Measurements from ENCODE around the gene TMEM82. TPM values are rescaled to one million over a fixed set of nuclear protein-coding genes. Genes with fewer than 3 reads are reported as not detected.

TMEM82 gene
- total RNA-seq: not detected in 2 replicates

DNA sequence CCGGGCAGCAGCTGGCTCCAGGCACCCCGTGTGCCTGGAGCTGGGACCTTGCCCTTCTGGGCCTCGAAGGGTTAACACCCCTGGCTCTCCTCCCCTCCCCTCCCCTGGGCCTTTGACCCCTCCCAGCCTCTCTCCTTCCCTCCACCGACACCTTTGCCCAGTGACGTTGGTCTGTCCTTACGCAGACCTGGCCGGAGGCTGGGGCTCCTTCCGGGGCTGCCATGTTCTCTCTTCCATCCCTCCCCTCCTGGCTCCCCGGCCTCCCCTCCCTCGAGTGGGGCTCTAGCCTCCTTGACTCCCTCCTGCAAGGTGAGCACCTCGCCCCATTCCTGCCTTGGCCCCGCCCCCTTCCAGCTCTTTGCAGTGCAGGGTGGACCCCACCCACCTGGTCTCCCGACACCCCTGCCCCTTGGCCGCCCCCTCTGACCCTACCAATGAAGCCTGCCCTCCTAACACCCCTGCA is at the start of gene TMEM82:
Gene TMEM82, plus strand, starts transcription at position 161 of the 463 bp plus-strand sequence. Its CDS starts 61 bp downstream, at position 222.

DNA sequence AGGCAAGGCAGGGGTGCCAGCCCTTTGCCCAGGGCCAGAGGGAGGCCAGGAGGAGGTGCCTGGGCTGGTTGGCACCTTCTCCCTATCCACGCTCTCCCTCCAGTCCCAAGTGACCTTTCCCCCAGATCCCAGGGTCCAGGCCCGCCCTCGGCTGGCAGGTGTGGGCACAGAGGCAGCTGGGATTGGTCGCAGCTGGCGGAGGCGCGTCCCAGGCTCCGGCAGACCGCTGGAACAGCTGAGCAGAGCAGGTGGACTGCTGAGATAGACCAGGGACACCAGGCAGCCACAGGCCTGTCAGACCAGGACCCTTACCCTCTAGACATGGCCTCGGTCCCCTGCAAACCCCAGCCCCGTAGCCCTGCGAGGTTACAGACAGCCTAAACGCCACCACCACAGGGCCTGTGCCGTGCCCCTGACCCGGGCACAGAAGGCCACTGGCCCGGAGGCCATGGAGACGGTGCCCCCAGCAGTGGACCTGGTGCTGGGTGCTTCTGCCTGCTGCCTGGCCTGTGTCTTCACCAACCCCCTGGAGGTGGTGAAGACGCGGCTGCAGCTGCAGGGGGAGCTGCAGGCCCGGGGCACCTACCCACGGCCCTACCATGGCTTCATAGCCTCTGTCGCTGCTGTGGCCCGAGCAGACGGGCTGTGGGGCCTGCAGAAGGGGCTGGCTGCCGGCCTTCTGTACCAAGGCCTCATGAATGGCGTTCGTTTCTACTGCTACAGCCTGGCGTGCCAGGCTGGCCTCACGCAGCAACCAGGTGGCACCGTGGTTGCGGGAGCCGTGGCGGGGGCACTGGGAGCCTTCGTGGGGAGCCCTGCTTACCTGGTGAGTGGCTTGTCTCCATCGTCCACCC is 6.0 kb upstream of the TMEM82 start, which contains the start of gene SLC25A34:
Gene SLC25A34, plus strand, starts transcription at position 221 of the 854 bp plus-strand sequence. Its CDS starts 228 bp downstream, at position 449.

DNA sequence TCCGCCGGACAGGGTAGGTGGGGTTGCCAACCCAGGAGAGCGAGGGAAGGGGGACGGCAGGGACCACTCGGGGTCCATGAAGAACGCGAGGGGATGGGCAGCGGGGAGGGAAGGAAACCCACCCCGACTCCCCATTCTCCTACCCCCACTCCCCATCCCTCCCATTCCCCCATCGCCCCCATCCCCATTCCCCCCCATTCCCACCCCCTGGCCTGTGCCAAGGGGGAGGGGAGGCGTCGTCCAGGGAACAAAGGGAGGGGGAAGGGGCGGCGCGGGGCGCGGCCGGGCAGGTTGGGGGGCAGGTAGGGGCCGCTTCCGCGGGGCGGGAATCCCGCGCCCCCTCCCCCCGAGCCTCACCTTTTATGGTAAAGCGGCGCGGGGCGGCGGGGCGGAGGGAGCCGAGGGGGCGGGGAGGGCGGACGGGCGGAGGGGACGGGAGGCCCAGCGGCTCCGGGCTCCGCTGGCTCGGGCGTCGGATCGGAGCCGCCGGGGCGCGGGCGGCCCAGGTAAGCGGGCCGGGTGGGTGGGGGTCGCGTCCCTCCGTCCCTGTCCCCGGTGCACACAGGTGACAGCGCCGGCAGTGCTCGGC is 16.1 kb downstream of the TMEM82 start, which contains the start of gene FBLIM1:
Gene FBLIM1, plus strand, starts transcription at position 453 of the 589 bp plus-strand sequence. CDS start 6,189 bp downstream, outside the sequence.

Other genes starting within 250 kb of the TMEM82 start
- 6.9 and 7.3 TPM in 2 replicates for gene CASP9, start 218.3 kb upstream of the TMEM82 start, total RNA-seq
- gene DNAJC16, start 215.7 kb upstream of the TMEM82 start, total RNA-seq: 23.4 and 25.8 TPM in 2 replicates
- 0.16 and 1.3 TPM in 2 replicates for gene AGMAT, start 157.4 kb upstream of the TMEM82 start, total RNA-seq
- gene DDI2, start 125.0 kb upstream of the TMEM82 start, total RNA-seq: 22.3 and 25.3 TPM in 2 replicates
- 82.1 and 83.7 TPM in 2 replicates for gene PLEKHM2, start 58.2 kb upstream of the TMEM82 start, total RNA-seq
- gene SLC25A34, start 6.2 kb upstream of the TMEM82 start, total RNA-seq: 0.49 and 0.65 TPM in 2 replicates
- gene FBLIM1, start 16.3 kb downstream of the TMEM82 start, total RNA-seq: 72.7 and 83.2 TPM in 2 replicates
- gene UQCRHL, start 65.2 kb downstream of the TMEM82 start, total RNA-seq: 0.36 and 0.81 TPM in 2 replicates
- gene SPEN, start 105.2 kb downstream of the TMEM82 start, total RNA-seq: 27.3 and 28.6 TPM in 2 replicates
- gene ZBTB17, start 233.6 kb downstream of the TMEM82 start, total RNA-seq: 36.2 and 49.8 TPM in 2 replicates